ENCODE measurements around the gene WDR54.

Gene WDR54

GRCh38 chr2:74373221-74373676 is 48.3 kb upstream of the WDR54 start (continued):
- no peak for TF ChIP-seq ZNF18 (tag by site-specific recombination; IDR thresholded peaks at IDR 0.05)
- no peak for TF ChIP-seq OSR2 (tag by site-specific recombination; IDR thresholded peaks at IDR 0.05)
- TF ChIP-seq ZFP69B (tag by site-specific recombination; IDR thresholded peaks at IDR 0.05) = no peak
- TF ChIP-seq ZNF747 (tag by site-specific recombination; IDR thresholded peaks at IDR 0.05) = no peak
- no peak for TF ChIP-seq ZNF610 (tag by site-specific recombination; IDR thresholded peaks at IDR 0.05; ENCODE audit: borderline replicate concordance)
- TF ChIP-seq ZNF10 (tag by site-specific recombination; IDR thresholded peaks at IDR 0.05) = 0 out of 2 replicates have a peak, but pooled peaks have one; percentile 44
- TF ChIP-seq ZNF76 (tag by site-specific recombination; IDR thresholded peaks at IDR 0.05; ENCODE audit: borderline replicate concordance, low read depth) = peak; percentile 40; the same call in 1 of the 2 replicates
- no peak for TF ChIP-seq ZNF274 (IDR thresholded peaks at IDR 0.05; ENCODE audit: low read length)
- TF ChIP-seq ZNF274 (tag by site-specific recombination; IDR thresholded peaks at IDR 0.05; ENCODE audit: borderline replicate concordance) = no peak
- peak; percentile 56 for TF ChIP-seq KLF1 (tag by site-specific recombination; IDR thresholded peaks at IDR 0.05)
- TF ChIP-seq ZBTB26 (tag by site-specific recombination; optimal IDR thresholded peaks at IDR 0.05) = no peak
- TF ChIP-seq KLF17 (tag by site-specific recombination; IDR thresholded peaks at IDR 0.05) = 0 out of 2 replicates have a peak, but pooled peaks have one; percentile 19

GRCh38 chr2:74373985-74374384 is 47.5 kb upstream of the WDR54 start:
- Histone ChIP-seq H3K27ac (ENCODE audit: extremely low read depth, low read depth, low read length) (no peak overlapping the region), H3K9me3 (ENCODE audit: control insufficient read depth, insufficient read depth, low read depth, low read length) (no peaks in the 10 kb centered on the region), H3K4me3 (ENCODE audit: low read depth, low read length) (no peak overlapping the region), H3K36me3 (ENCODE audit: control insufficient read depth in 2 of 2, insufficient read depth in 1 of 2, low read length in 2 of 2) (peaks cover 3 to 60% of the 10 kb centered on the region in 2 experiments; a peak in 2 of 3 replicates), H3K4me1 (ENCODE audit: control insufficient read depth, insufficient read depth, low read length) (peaks cover 21% of the 10 kb centered on the region)
- TF ChIP-seq ZNF544 (tag by site-specific recombination; IDR thresholded peaks at IDR 0.05) (no peak), ZNF292 (tag by site-specific recombination; IDR thresholded peaks at IDR 0.05; ENCODE audit: borderline replicate concordance, low read depth) (no peak), ZSCAN4 (tag by site-specific recombination; IDR thresholded peaks at IDR 0.05) (no peak)
- CTCF ChIA-PET = interaction anchor here (3.2 kb wide), 1 partner anchor 18 kb away, joined by 11 read pairs; no protein-coding TSS in a partner anchor
- POLR2A ChIA-PET = interaction anchor here (0.7 to 1.7 kb wide), 3 partner anchors 17 to 637 kb away, joined by 3 to 6 read pairs (median 4); partner anchors contain the start of gene TPRKB

GRCh38 chr2:74374509-74375205 is 46.9 kb upstream of the WDR54 start:
- H3K9me3 ChIP-seq (ENCODE audit: control insufficient read depth, insufficient read depth, low read depth, low read length) = no peaks in the 10 kb centered on the region
- peaks cover 3 to 54% of the 10 kb centered on the region in 2 experiments; a peak in 2 of 3 replicates for H3K36me3 ChIP-seq (ENCODE audit: control insufficient read depth in 2 of 2, insufficient read depth in 1 of 2, low read length in 2 of 2)
- no peak overlapping the region for H3K4me3 ChIP-seq (ENCODE audit: low read depth, low read length)
- POLR2A ChIA-PET = interaction anchor here (0.7 to 1.7 kb wide), 3 partner anchors 17 to 638 kb away, joined by 3 to 6 read pairs (median 4); partner anchors contain the start of gene TPRKB
- H3K4me1 ChIP-seq (ENCODE audit: control insufficient read depth, insufficient read depth, low read length) = peaks cover 21% of the 10 kb centered on the region
- CTCF ChIA-PET = interaction anchor here (1.6 to 3.2 kb wide), 2 partner anchors 17 to 40 kb away, joined by 7 to 11 read pairs; no protein-coding TSS in a partner anchor
- H3K27ac ChIP-seq (ENCODE audit: extremely low read depth, low read depth, low read length) = no peak overlapping the region
- TF ChIP-seq ZBTB7A (tag by site-specific recombination; IDR thresholded peaks at IDR 0.05; ENCODE audit: low read depth) (no peak), ZNF26 (tag by site-specific recombination; IDR thresholded peaks at IDR 0.05) (no peak), ZNF624 (tag by site-specific recombination; IDR thresholded peaks at IDR 0.05) (no peak), KLF9 (tag by site-specific recombination; IDR thresholded peaks at IDR 0.05; ENCODE audit: low read depth) (no peak), GLIS1 (tag by site-specific recombination; IDR thresholded peaks at IDR 0.05) (no peak), ZNF416 (tag by site-specific recombination; IDR thresholded peaks at IDR 0.05) (no peak), ZNF521 (tag by site-specific recombination; IDR thresholded peaks at IDR 0.05) (no peak), REPIN1 (tag by site-specific recombination; IDR thresholded peaks at IDR 0.05; ENCODE audit: low read depth) (no peak), ZNF18 (tag by site-specific recombination; IDR thresholded peaks at IDR 0.05) (no peak), SP3 (tag by site-specific recombination; IDR thresholded peaks at IDR 0.05) (peak; percentile 43; the same call in 1 of the 2 replicates)
